ENCODE measurements around the gene SPEN. TPM values are rescaled to one million over a fixed set of nuclear protein-coding genes. Genes with fewer than 3 reads are reported as not detected.

Gene SPEN
- total RNA-seq, 2 experiments from 2014 or later, result 59.8 to 60.3 TPM

- H3K4me3 Mint-ChIP-seq, result no peak overlapping the region
- no peak for TF ChIP-seq CTCF (IDR thresholded peaks at IDR 0.05)
- ChIA-PET CTCF (no interaction called here), POLR2A (interaction anchor here (0.6 to 3.3 kb wide), 3 partner anchors 14 to 456 kb away, joined by 3 to 14 read pairs (median 3); no protein-coding TSS in a partner anchor)
- peak overlapping the region; percentile 47 for H3K27ac Mint-ChIP-seq
- ATAC-seq (no peak), DNase-seq (no peak)
- H3K4me1 Mint-ChIP-seq (ENCODE audit: low read depth), result peaks cover 12% of the 10 kb centered on the region
- intact Hi-C loops (cut with micrococcal nuclease), result no loop called here
- H3K27me3 Mint-ChIP-seq, result no peaks in the 10 kb centered on the region
- H3K36me3 Mint-ChIP-seq (ENCODE audit: low read depth), result peaks cover 68% of the 10 kb centered on the region
- H3K9me3 Mint-ChIP-seq, result no peaks in the 10 kb centered on the region
Observed at GRCh38 chr1:15935056-15935950, 87.8 kb downstream of the SPEN start.

- CTCF ChIA-PET, result interaction anchor here (0.8 kb wide), 1 partner anchor 59 kb away, joined by 3 read pairs; no protein-coding TSS in a partner anchor
- peaks cover 65% of the 10 kb centered on the region for H3K36me3 Mint-ChIP-seq (ENCODE audit: low read depth)
Observed at GRCh38 chr1:15936025-15936424, 88.5 kb downstream of the SPEN start.

GRCh38 chr1:15937146-15937545 lies 89.6 kb downstream of the SPEN start:
- peaks cover 12% of the 10 kb centered on the region for H3K4me1 Mint-ChIP-seq (ENCODE audit: low read depth)
- H3K4me3 Mint-ChIP-seq, result no peak overlapping the region
- H3K36me3 Mint-ChIP-seq (ENCODE audit: low read depth), result peaks cover 66% of the 10 kb centered on the region
- no peak for ATAC-seq
- no peak for DNase-seq
- ChIA-PET POLR2A (interaction anchor here (0.9 to 3.3 kb wide), 4 partner anchors 12 to 89 kb away, joined by 3 to 14 read pairs (median 4); no protein-coding TSS in a partner anchor), CTCF (interaction anchor here (1.1 to 2.3 kb wide), 4 partner anchors 12 to 122 kb away, joined by 3 to 6 read pairs (median 4); partner anchors contain the start of gene ZBTB17)
- intact Hi-C loops (cut with micrococcal nuclease), result no loop called here
- H3K9me3 Mint-ChIP-seq, result no peaks in the 10 kb centered on the region
- TF ChIP-seq CTCF (IDR thresholded peaks at IDR 0.05), result no peak
- H3K27ac Mint-ChIP-seq, result peak overlapping the region; percentile 80
- H3K27me3 Mint-ChIP-seq, result no peaks in the 10 kb centered on the region

More at GRCh38 chr1:15936025-15936424, 88.5 kb downstream of the SPEN start:
- no peaks in the 10 kb centered on the region for H3K9me3 Mint-ChIP-seq
- intact Hi-C loops (cut with micrococcal nuclease), result no loop called here
- no peak for TF ChIP-seq CTCF (IDR thresholded peaks at IDR 0.05)
- DNase-seq, result no peak
- no peak overlapping the region for H3K4me3 Mint-ChIP-seq
- no peak for ATAC-seq
- H3K27me3 Mint-ChIP-seq, result no peaks in the 10 kb centered on the region
- POLR2A ChIA-PET, result interaction anchor here (0.6 to 3.3 kb wide), 2 partner anchors 13 to 455 kb away, joined by 3 to 14 read pairs; no protein-coding TSS in a partner anchor
- peaks cover 12% of the 10 kb centered on the region for H3K4me1 Mint-ChIP-seq (ENCODE audit: low read depth)
- H3K27ac Mint-ChIP-seq, result peak overlapping the region; percentile 20

GRCh38 chr1:15937706-15938168 lies 90.2 kb downstream of the SPEN start:
- Mint-ChIP-seq H3K4me3 (no peak overlapping the region), H3K9me3 (no peaks in the 10 kb centered on the region), H3K27ac (peak overlapping the region; percentile 80), H3K4me1 (ENCODE audit: low read depth) (peaks cover 12% of the 10 kb centered on the region), H3K36me3 (ENCODE audit: low read depth) (peaks cover 62% of the 10 kb centered on the region), H3K27me3 (no peaks in the 10 kb centered on the region)
- intact Hi-C loops (cut with micrococcal nuclease), result no loop called here
- CTCF ChIA-PET, result interaction anchor here (1.1 to 2.3 kb wide), 4 partner anchors 12 to 122 kb away, joined by 3 to 6 read pairs (median 4); partner anchors contain the start of gene ZBTB17
- ATAC-seq (no peak), DNase-seq (no peak)
- POLR2A ChIA-PET, result interaction anchor here (1.0 to 3.3 kb wide), 3 partner anchors 11 to 37 kb away, joined by 3 to 14 read pairs (median 3); no protein-coding TSS in a partner anchor
- TF ChIP-seq CTCF (IDR thresholded peaks at IDR 0.05), result no peak
